Cardiac muscle cell (in vitro differentiated cells and primary cell): ENCODE measurements around the gene TMEM106C. TPM values are rescaled to one million over a fixed set of nuclear protein-coding genes. Genes with fewer than 3 reads are reported as not detected.

Source experiments
- DNase-seq, 2 donors: peaks; one replicate each; pipeline versions ENCODE4 v3.0.0 to v3.0.0-alpha.2; 2010 to 2017; ENCODE audit warnings: low read depth in 1 of 2, low spot score in 1 of 2
- H3K27ac ChIP-seq: fragments of 200-600 bp; sonication (generic); 2 replicates; pipeline ENCODE4 v1.5.1; 2016
- H3K27me3 ChIP-seq: fragments of 200-600 bp; sonication (generic); 2 replicates; pipeline ENCODE4 v1.6.0; 2016; ENCODE audit warnings: control low read depth
- H3K36me3 ChIP-seq: fragments of 200-600 bp; sonication (generic); 2 replicates; pipeline ENCODE4 v1.5.1; 2016; ENCODE audit warnings: control low read depth
- H3K4me1 ChIP-seq: fragments of 200-600 bp; sonication (generic); 2 replicates; pipeline ENCODE4 v1.8.1; 2017; ENCODE audit warnings: low read depth, mild to moderate bottlenecking, mixed run types
- H3K4me3 ChIP-seq: fragments of 200-600 bp; sonication (generic); 2 replicates; pipeline ENCODE4 v1.5.1; 2016; ENCODE audit warnings: mild to moderate bottlenecking
- H3K9me3 ChIP-seq: fragments of 200-600 bp; sonication (generic); 2 replicates; pipeline ENCODE4 v1.5.1; 2017; ENCODE audit warnings: low read depth, mild to moderate bottlenecking, control low read depth
- CTCF ChIP-seq: IDR thresholded peaks from 2 replicates; pipeline ENCODE4 v1.5.1; 2012; ENCODE audit warnings: low read depth, mild to moderate bottlenecking, low read length
- polyA plus RNA-seq: library from polyadenylated mRNA; unstranded; fragments of >200 nt; fragmentation: Nextera tagmentation; extraction: Ambion mirVana; gene quantifications from 2 replicates; pipeline ENCODE4 v1.2.1, GENCODE V29; 2016
- total RNA-seq: library from RNA; depleted of rRNA; stranded (reverse); fragments of >200 nt; gene quantifications from 2 replicates; pipeline ENCODE4 v1.2.3, GENCODE V29; 2016

Gene TMEM106C
- total and polyA plus RNA-seq, 2 experiments from 2014 or later = 100 to 108 TPM

GRCh38 chr12:47977772-47978597 lies 14.6 kb downstream of the TMEM106C start:
- Histone ChIP-seq H3K9me3 (no peaks in the 10 kb centered on the region), H3K36me3 (peaks cover 21% of the 10 kb centered on the region), H3K4me1 (no peaks in the 10 kb centered on the region), H3K27me3 (no peaks in the 10 kb centered on the region), H3K27ac (no peak overlapping the region), H3K4me3 (no peak overlapping the region)
- no peak for TF ChIP-seq CTCF
- no peak for DNase-seq

GRCh38 chr12:47978598-47978873 lies 15.1 kb downstream of the TMEM106C start:
- H3K4me3 ChIP-seq = no peak overlapping the region
- peaks cover 24% of the 10 kb centered on the region for H3K36me3 ChIP-seq
- DNase-seq = no peak
- TF ChIP-seq CTCF = no peak
- no peaks in the 10 kb centered on the region for H3K9me3 ChIP-seq
- H3K27me3 ChIP-seq = no peaks in the 10 kb centered on the region
- H3K4me1 ChIP-seq = no peaks in the 10 kb centered on the region
- no peak overlapping the region for H3K27ac ChIP-seq

- no peak for TF ChIP-seq CTCF
- no peak for DNase-seq
- H3K27me3 ChIP-seq = no peaks in the 10 kb centered on the region
- no peaks in the 10 kb centered on the region for H3K4me1 ChIP-seq
- H3K36me3 ChIP-seq = peaks cover 29% of the 10 kb centered on the region
- no peak overlapping the region for H3K27ac ChIP-seq
- H3K4me3 ChIP-seq = no peak overlapping the region
- H3K9me3 ChIP-seq = no peaks in the 10 kb centered on the region
Observed at GRCh38 chr12:47979166-47979565, 15.8 kb downstream of the TMEM106C start.

GRCh38 chr12:47979686-47980085 lies 16.3 kb downstream of the TMEM106C start:
- H3K4me3 ChIP-seq = no peak overlapping the region
- no peak for TF ChIP-seq CTCF
- DNase-seq = no peak
- no peaks in the 10 kb centered on the region for H3K9me3 ChIP-seq
- H3K27ac ChIP-seq = no peak overlapping the region
- H3K36me3 ChIP-seq = peaks cover 34% of the 10 kb centered on the region
- H3K27me3 ChIP-seq = no peaks in the 10 kb centered on the region
- no peaks in the 10 kb centered on the region for H3K4me1 ChIP-seq

- no peak for TF ChIP-seq CTCF
- Histone ChIP-seq H3K9me3 (no peaks in the 10 kb centered on the region), H3K36me3 (peaks cover 36% of the 10 kb centered on the region), H3K4me1 (no peaks in the 10 kb centered on the region), H3K27me3 (no peaks in the 10 kb centered on the region), H3K27ac (no peak overlapping the region), H3K4me3 (no peak overlapping the region)
- DNase-seq = no peak
Observed at GRCh38 chr12:47980197-47980596, 16.8 kb downstream of the TMEM106C start.
